ENCODE data around the gene HIP1.

HIP1 gene

GRCh38 chr7:75567948-75568595, 170.7 kb downstream of the HIP1 start:
- TF ChIP-seq CTCF (IDR thresholded peaks at IDR 0.05), result no peak

- no peak for TF ChIP-seq CTCF (IDR thresholded peaks at IDR 0.05)
These were observed 173.5 kb downstream of the HIP1 start for GRCh38 chr7:75565132-75565837.

- no peak for TF ChIP-seq CTCF (IDR thresholded peaks at IDR 0.05)
These were observed 175.6 kb downstream of the HIP1 start for GRCh38 chr7:75563171-75563570.

GRCh38 chr7:75559976-75560365, 178.8 kb downstream of the HIP1 start:
- TF ChIP-seq CTCF (IDR thresholded peaks at IDR 0.05), result no peak

GRCh38 chr7:75559355-75559975, 179.3 kb downstream of the HIP1 start:
- TF ChIP-seq CTCF (IDR thresholded peaks at IDR 0.05), result no peak

- TF ChIP-seq CTCF (IDR thresholded peaks at IDR 0.05), result no peak
These were observed 183.0 kb downstream of the HIP1 start for GRCh38 chr7:75555736-75556135.

GRCh38 chr7:75546237-75547015, 192.3 kb downstream of the HIP1 start:
- no peak for TF ChIP-seq CTCF (IDR thresholded peaks at IDR 0.05)

Measured in LNCAP (cell line).